Psoas muscle (tissue), 8 donors: ENCODE data around the gene CRYBA2. TPM values are rescaled to one million over a fixed set of nuclear protein-coding genes. Genes with fewer than 3 reads are reported as not detected.

ENCODE experiments used
- ATAC-seq, 4 donors: fragments of 200-7000 bp; cut with Tn5 transposase; one replicate each; pipeline ENCODE4 v1.9.1; 2020; ENCODE audit warnings: moderate library complexity in 3 of 4, mild to moderate bottlenecking in 2 of 4
- DNase-seq, 2 donors: peaks; one replicate each; pipeline ENCODE4 v3.0.0-alpha.2; 2020
- H3K27ac ChIP-seq: fragments of 200-600 bp; one replicate; pipeline ENCODE4 v1.8.0; 2022
- H3K27me3 ChIP-seq, 3 donors: fragments of 200-600 bp in 1 of 3; one replicate each; pipeline versions ENCODE4 v1.6.1 to v1.8.0; 2013 to 2022; ENCODE audit warnings: low read length in 2 of 3, mild to moderate bottlenecking in 2 of 3, moderate library complexity in 1 of 3; ENCODE audit not compliant: insufficient read depth in 3 of 3
- H3K36me3 ChIP-seq, 2 donors: fragments of 200-600 bp in 1 of 2; one replicate each; pipeline versions ENCODE4 v1.6.1 to v1.8.0; 2013 to 2022; ENCODE audit warnings: low read depth in 1 of 2, mild to moderate bottlenecking in 1 of 2, moderate library complexity in 1 of 2; ENCODE audit not compliant: insufficient read depth in 1 of 2
- H3K4me1 ChIP-seq: fragments of 200-600 bp; one replicate; pipeline ENCODE4 v1.8.0; 2022
- H3K4me3 ChIP-seq: fragments of 200-600 bp; one replicate; pipeline ENCODE4 v1.8.0; 2022; ENCODE audit warnings: mild to moderate bottlenecking
- H3K9me3 ChIP-seq: fragments of 200-600 bp; one replicate; pipeline ENCODE4 v1.8.0; 2022
- WGBS, 3 donors: extraction: QIAGEN DNeasy Blood & Tissue Kit; methylation state at CpG; one replicate each; pipeline versions ENCODE4 v1.1.6 to v1.1.7; 2013; 5-methylcytosine and 5-hydroxymethylcytosine counted together
- intact Hi-C, 2 donors: fragments of 100-400 bp; cut with DNase I; formaldehyde crosslinking; loops; one replicate each; pipeline versions ENCODE4 v1.11.0 to v1.14.2; 2022
- polyA plus RNA-seq, 3 donors: library from polyadenylated mRNA; stranded (reverse); fragments of 200-250 nt; gene quantifications; one replicate each; pipeline ENCODE4 v1.2.3, GENCODE V29; 2013
- total RNA-seq, 4 donors: library from RNA; stranded (reverse); fragmentation: NEBNext Ultra II Directional in 2 of 4; extraction: Animal tissue kit (Norgen Biotek cat#: 25700) in 2 of 4; gene quantifications; one replicate each; pipeline versions ENCODE4 v1.2.1 to v1.2.4, GENCODE V29; 2021 to 2023
- TF ChIP-seq, protein P1 (sequence below): fragments of 200-600 bp; IDR thresholded peaks from one replicate; pipeline ENCODE4 v1.8.0; 2022; ENCODE audit warnings: antibody characterized with exemption
- donor health status: healthy with polysubstance abuse.
- donor health status: DM: no; HTN: no; CAD: no; lungs with moderate emphysema.
- donor health status: Bipolar disorder and iron deficiency.
- donor health status: healthy.
- donor health status: DM: yes; HTN: yes; CAD: no.
- donor health status: DM: no; HTN: no; CAD: no.
- donor health status: DM: no; HTN: no; CAD: no.
- donor health status: DM: yes; HTN: yes; CAD: no.

CRYBA2 gene
- total and polyA plus RNA-seq, 7 donors, result 0.08 TPM; not detected in 6

DNA sequence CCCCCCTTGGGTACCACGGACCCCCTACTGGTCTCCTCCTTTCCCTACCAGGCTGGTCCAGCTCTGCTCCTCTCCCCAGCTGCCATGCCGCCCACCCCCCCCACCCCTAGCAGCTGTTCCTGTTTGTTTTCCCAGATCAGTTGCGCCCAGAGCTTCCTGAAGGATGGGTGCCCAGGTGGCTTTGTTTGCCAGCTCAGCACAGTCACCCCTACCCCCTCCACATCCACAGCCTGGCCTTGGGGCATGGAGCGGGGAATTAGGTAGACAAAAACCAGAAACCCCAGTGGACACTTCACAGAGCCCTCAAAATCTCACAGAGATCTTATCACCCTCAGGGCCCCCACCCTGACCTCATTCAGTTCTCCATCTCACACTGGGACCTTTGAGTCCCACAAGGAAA lies 3.7 kb upstream of the CRYBA2 start:
- Histone ChIP-seq H3K4me1 (peaks cover 15% of the 10 kb centered on the region), H3K4me3 (no peak overlapping the region), H3K36me3 (no peaks in the 10 kb centered on the region), H3K27ac (no peak overlapping the region), H3K27me3 (peaks cover 0 to 79% (median 44%) of the 10 kb centered on the region in 3 donors), H3K9me3 (no peaks in the 10 kb centered on the region)
- DNase-seq, result no peak
- intact Hi-C loops, result no loop called here
- 23 to 25% (median 24%) methylated on average over 4 of the region's 4 CpGs for WGBS, 3 donors
- TF ChIP-seq, protein P1, sequence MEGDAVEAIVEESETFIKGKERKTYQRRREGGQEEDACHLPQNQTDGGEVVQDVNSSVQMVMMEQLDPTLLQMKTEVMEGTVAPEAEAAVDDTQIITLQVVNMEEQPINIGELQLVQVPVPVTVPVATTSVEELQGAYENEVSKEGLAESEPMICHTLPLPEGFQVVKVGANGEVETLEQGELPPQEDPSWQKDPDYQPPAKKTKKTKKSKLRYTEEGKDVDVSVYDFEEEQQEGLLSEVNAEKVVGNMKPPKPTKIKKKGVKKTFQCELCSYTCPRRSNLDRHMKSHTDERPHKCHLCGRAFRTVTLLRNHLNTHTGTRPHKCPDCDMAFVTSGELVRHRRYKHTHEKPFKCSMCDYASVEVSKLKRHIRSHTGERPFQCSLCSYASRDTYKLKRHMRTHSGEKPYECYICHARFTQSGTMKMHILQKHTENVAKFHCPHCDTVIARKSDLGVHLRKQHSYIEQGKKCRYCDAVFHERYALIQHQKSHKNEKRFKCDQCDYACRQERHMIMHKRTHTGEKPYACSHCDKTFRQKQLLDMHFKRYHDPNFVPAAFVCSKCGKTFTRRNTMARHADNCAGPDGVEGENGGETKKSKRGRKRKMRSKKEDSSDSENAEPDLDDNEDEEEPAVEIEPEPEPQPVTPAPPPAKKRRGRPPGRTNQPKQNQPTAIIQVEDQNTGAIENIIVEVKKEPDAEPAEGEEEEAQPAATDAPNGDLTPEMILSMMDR, result no peak
- peak in 1 of 4 donors; percentile 19 for ATAC-seq

DNA sequence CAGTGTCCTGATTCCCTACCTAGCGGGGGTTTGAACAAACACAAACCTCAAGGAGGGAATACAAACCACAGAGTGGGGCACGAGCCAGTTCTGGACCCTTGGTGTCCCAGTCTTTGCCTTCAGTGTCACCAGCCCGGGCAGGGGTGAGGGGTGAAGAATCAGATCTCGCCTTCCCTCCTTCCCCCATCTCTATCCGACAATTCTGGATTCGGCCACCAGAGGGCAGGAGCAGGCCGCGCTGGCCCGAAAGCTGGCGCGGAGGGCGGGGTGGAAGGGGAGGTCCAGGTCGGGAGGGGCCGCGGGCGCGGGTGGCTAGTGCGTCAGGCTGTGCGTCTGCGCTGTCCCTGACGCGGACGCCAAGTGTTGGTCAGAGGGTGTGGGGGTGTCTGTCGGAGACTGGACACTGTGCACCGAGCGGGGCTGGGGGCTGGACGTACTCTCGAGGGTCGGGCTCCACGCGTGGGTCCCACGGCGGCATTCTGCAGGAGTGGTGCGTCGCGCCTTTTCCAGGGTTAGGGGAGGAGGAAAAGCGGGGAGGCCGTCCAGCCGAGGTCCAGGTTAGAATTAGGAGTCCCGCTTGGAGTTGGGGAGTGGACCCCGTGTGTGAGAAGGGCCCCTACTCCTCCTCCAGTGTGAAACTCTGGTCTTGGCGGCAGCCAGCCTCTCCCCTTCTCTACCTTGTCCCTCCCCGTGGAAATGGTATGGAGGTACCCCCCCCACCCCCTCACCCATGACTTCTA lies 2.9 kb upstream of the CRYBA2 start:
- TF ChIP-seq, protein P1, result peak; percentile 85
- Histone ChIP-seq H3K4me1 (peaks cover 15% of the 10 kb centered on the region), H3K36me3 (no peaks in the 10 kb centered on the region), H3K9me3 (no peaks in the 10 kb centered on the region), H3K4me3 (peak overlapping the region; percentile 51), H3K27ac (no peak overlapping the region), H3K27me3 (peaks cover 0 to 79% (median 45%) of the 10 kb centered on the region in 3 donors)
- peak; percentile 91 to 97 (median 94) for ATAC-seq
- 1 to 4% (median 3%) methylated on average over 35 to 43 of the region's 43 CpGs for WGBS, 3 donors
- intact Hi-C loops, result no loop called here
- peak; percentile 90 to 94 for DNase-seq

DNA sequence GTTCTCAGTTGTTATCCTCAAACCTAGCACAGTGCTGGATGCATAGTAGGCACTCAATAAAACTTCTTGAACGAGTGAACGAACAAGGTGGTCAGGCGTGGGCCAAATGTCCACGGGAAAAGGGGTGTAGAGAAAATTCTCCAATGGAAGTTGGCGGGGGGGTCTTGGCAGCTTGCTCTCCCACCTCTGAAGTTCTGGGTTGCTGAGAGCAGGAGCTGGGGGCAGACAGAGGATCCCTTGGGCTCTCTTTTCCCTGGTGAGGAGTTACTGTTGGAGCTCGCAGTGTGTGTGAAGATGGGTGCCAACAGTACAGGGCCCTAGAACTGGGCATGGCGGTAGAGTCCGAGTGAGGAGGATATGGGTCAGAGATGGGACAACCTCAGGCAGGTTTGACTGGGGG lies 2.3 kb upstream of the CRYBA2 start:
- Histone ChIP-seq H3K27me3 (peaks cover 0 to 79% (median 45%) of the 10 kb centered on the region in 3 donors), H3K36me3 (no peaks in the 10 kb centered on the region), H3K4me3 (no peak overlapping the region), H3K4me1 (peaks cover 15% of the 10 kb centered on the region), H3K27ac (no peak overlapping the region), H3K9me3 (no peaks in the 10 kb centered on the region)
- intact Hi-C loops, result no loop called here
- TF ChIP-seq, protein P1, result no peak
- ATAC-seq (peak in 1 of 4 donors; percentile 5), DNase-seq (no peak)
- WGBS, 3 donors, result 22 to 27% (median 27%) methylated on average over 8 of the region's 8 CpGs

DNA sequence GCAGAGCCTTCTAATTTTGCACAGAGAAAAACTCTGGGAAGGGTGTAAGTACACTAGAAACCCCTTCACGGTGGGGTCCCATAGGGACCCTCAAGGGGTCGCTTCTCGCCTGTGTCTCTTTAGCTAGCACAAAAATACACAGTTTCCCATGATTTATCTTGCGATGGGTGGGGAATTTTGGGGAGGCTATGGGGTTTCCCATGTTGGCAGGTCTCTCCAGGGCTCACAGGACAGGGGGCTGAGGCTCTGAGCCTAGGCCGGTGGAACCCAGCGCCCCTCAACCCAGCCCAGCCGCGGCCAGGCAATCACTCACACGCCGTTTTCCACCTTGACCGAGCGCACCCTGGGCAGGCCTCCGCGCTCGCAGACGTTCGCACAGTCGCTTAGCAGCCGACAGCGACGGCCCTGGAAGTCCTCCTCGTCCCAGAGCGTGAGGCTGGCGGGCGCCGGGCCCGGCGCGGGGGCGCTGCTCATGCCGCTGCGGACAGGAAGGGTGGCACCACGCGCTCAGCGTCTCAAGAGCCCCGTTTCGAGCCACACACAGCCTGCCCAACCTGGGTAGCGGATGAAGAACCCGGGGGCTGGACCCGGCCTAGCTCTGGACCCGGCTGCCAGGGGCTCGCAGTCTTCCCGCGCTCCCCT lies 398 bp downstream of the CRYBA2 start:
- TF ChIP-seq, protein P1, result no peak
- Histone ChIP-seq H3K4me3 (peak overlapping the region; percentile 63), H3K36me3 (no peaks in the 10 kb centered on the region), H3K4me1 (peaks cover 15% of the 10 kb centered on the region), H3K27ac (no peak overlapping the region), H3K27me3 (peaks cover 0 to 92% (median 50%) of the 10 kb centered on the region in 3 donors), H3K9me3 (no peaks in the 10 kb centered on the region)
- DNase-seq (peak in 1 of 2 donors; percentile 50), ATAC-seq (peak in 1 of 4 donors; percentile 21)
- WGBS, 3 donors, result 2 to 5% (median 3%) methylated on average over 37 to 44 of the region's 44 CpGs
- intact Hi-C loops, result no loop called here
